Ovary (tissue), 10 donors: Measurements from ENCODE around the gene ETV4. TPM values are rescaled to one million over a fixed set of nuclear protein-coding genes. Genes with fewer than 3 reads are reported as not detected.

Source experiments
- DNase-seq, 5 donors: peaks; one replicate each; pipeline ENCODE4 v3.0.0-alpha.2; 2019 to 2020
- H3K27ac ChIP-seq, 2 donors: fragments of 200-600 bp; one replicate each; pipeline versions ENCODE4 v1.5.1 to v1.8.0; 2019 to 2022
- H3K27me3 ChIP-seq: fragments of 200-600 bp; one replicate; pipeline ENCODE4 v1.8.0; 2022
- H3K36me3 ChIP-seq: fragments of 200-600 bp; sonication (generic); one replicate; pipeline ENCODE4 v1.5.1; 2019
- H3K4me1 ChIP-seq: one replicate; pipeline ENCODE4 v1.8.1; 2013; ENCODE audit warnings: mild to moderate bottlenecking, moderate library complexity; ENCODE audit not compliant: insufficient read depth
- H3K4me3 ChIP-seq: fragments of 200-600 bp; sonication (generic); one replicate; pipeline ENCODE4 v1.5.1; 2017
- H3K9me3 ChIP-seq, 2 donors: fragments of 200-600 bp in 1 of 2; sonication (generic) in 1 of 2; one replicate each; pipeline versions ENCODE4 v1.5.1 to v1.8.1; 2013 to 2019; ENCODE audit warnings: mild to moderate bottlenecking in 1 of 2, moderate library complexity in 1 of 2
- EP300 ChIP-seq: sonication (generic); formaldehyde crosslinking; IDR thresholded peaks from one replicate; pipeline ENCODE4 v1.6.1; 2017; ENCODE audit warnings: antibody characterized with exemption
- POLR2A ChIP-seq: fragments of 450-650 bp; IDR thresholded peaks from one replicate; pipeline ENCODE4 v1.6.1; 2017; ENCODE audit warnings: antibody characterized with exemption, mild to moderate bottlenecking, moderate library complexity
- WGBS, 3 donors: extraction: QIAGEN DNeasy Blood & Tissue Kit in 1 of 3; methylation state at CpG; one replicate each; pipeline versions ENCODE4 v1.1.5 to v1.1.7; 2013 to 2017; 5-methylcytosine and 5-hydroxymethylcytosine counted together
- intact Hi-C, 4 donors: fragments of 100-400 bp; cut with DNase I; formaldehyde crosslinking; loops; one replicate each; pipeline versions ENCODE4 v1.11.0 to v1.15.1; 2022 to 2023
- long read RNA-seq, 3 donors: library from polyadenylated mRNA in 2 of 3; unstranded in 2 of 3; transcript quantifications; one replicate each; pipeline ENCODE4 v2.0.0 and lab custom pipeline, GENCODE V29; 2021 to 2026
- polyA plus RNA-seq, 2 donors: library from polyadenylated mRNA; stranded (reverse); fragments of 200-250 nt in 1 of 2; fragments of 350-450 nt in 1 of 2; fragmentation: Illumina TruSeq in 1 of 2; extraction: RNeasy Lipid Tissue Mini Kit (QIAGEN cat#74804) in 1 of 2; gene quantifications; one replicate each; pipeline ENCODE4 v1.2.3, GENCODE V29; 2013 to 2014
- total RNA-seq, 7 donors: library from RNA; depleted of rRNA in 2 of 7; stranded (reverse); fragments of >200 nt in 2 of 7; fragmentation: NEBNext Ultra II Directional in 3 of 7; extraction: Animal tissue kit (Norgen Biotek cat#: 25700) in 3 of 7; gene quantifications; one replicate each; pipeline versions ENCODE4 v1.1.0 to v1.2.4, GENCODE V29; 2016 to 2023
- TF ChIP-seq, protein P1 (sequence below), 3 donors: fragments of 450-650 bp in 2 of 3; fragments of 200-600 bp in 1 of 3; IDR thresholded peaks; one replicate each; pipeline versions ENCODE4 v1.5.1 to v1.8.0; 2016 to 2022; ENCODE audit warnings: antibody characterized with exemption in 3 of 3, mild to moderate bottlenecking in 1 of 3
- donor health status: DM: no; HTN: no; CAD: no; lungs with moderate emphysema.
- donor health status: DM: no; HTN: no; CAD: no.
- donor health status: Bipolar disorder and iron deficiency.
- donor health status: DM: yes; HTN: yes; CAD: no.
- donor health status: DM: no; HTN: no; CAD: no.
- donor health status: DM: yes; HTN: yes; CAD: no.

Gene ETV4
- total RNA-seq (1 to 10 TPM in 3 of 7 donors, under 1 TPM in 3, not detected in 1; 0.25 to 5.3 (median 1.1) TPM), polyA plus RNA-seq (under 1 TPM; 0.33 to 0.39 TPM)
- long read RNA-seq, donor 1, partial matches to known transcripts, result 0 of 6 reads
- long read RNA-seq, donor 1, other reads (novel, unspliced or antisense), result 6 of 6 reads
- long read RNA-seq, donor 2, partial matches to known transcripts, result 0 of 7 reads
- long read RNA-seq, donor 2, other reads (novel, unspliced or antisense), result 0 of 7 reads
- long read RNA-seq, donor 3, partial matches to known transcripts, result 3 of 15 reads
- long read RNA-seq, donor 3, other reads (novel, unspliced or antisense), result 8 of 15 reads

GRCh38 chr17:43546319-43547188, at the start of gene ETV4:
Gene ETV4, minus strand, starts transcription at chr17:43546340. Its CDS starts 723 bp downstream, at chr17:43545617.
- Histone ChIP-seq H3K27me3 (no peaks in the 10 kb centered on the region), H3K4me1 (peaks cover 10% of the 10 kb centered on the region), H3K27ac (no peak within 1 kb of the TSS), H3K9me3 (no peaks in the 10 kb centered on the region), H3K36me3 (no peaks in the 10 kb centered on the region), H3K4me3 (peak within 1 kb of the TSS; percentile 38)
- DNase-seq, result peak; percentile 70 to 89 (median 80)
- WGBS, 3 donors, result 0 to 1% (median 1%) methylated on average over 42 to 46 of the region's 46 CpGs
- TF ChIP-seq POLR2A, result no peak
- no peak for TF ChIP-seq EP300
- TF ChIP-seq, protein P1, sequence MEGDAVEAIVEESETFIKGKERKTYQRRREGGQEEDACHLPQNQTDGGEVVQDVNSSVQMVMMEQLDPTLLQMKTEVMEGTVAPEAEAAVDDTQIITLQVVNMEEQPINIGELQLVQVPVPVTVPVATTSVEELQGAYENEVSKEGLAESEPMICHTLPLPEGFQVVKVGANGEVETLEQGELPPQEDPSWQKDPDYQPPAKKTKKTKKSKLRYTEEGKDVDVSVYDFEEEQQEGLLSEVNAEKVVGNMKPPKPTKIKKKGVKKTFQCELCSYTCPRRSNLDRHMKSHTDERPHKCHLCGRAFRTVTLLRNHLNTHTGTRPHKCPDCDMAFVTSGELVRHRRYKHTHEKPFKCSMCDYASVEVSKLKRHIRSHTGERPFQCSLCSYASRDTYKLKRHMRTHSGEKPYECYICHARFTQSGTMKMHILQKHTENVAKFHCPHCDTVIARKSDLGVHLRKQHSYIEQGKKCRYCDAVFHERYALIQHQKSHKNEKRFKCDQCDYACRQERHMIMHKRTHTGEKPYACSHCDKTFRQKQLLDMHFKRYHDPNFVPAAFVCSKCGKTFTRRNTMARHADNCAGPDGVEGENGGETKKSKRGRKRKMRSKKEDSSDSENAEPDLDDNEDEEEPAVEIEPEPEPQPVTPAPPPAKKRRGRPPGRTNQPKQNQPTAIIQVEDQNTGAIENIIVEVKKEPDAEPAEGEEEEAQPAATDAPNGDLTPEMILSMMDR (IDR thresholded peaks at IDR 0.05), result no peak
- intact Hi-C loops, result no loop called here

DNA sequence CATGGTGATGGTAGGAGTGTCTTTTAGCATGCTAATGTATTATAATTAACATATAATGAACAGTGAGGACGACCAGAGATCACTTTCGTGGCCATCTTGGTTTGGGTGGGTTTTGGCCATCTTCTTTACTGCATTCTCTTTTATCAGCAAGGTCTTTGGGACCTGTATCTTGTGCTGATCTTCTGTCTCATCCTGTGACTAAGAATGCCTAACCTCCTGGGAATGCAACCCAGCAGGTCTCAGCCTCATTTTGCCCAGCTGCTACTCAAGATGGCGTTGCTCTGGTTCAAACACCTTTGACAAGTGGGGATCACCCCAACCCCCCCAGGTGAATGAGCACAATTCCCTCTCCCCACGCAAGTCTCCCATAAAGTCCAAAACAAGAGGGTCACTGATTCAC, 49.3 kb upstream of the ETV4 start:
- no peak for DNase-seq
- Histone ChIP-seq H3K4me3 (no peak overlapping the region), H3K4me1 (peaks cover 2% of the 10 kb centered on the region), H3K36me3 (no peaks in the 10 kb centered on the region), H3K27me3 (no peaks in the 10 kb centered on the region), H3K9me3 (no peaks in the 10 kb centered on the region), H3K27ac (no peak overlapping the region)
- WGBS, 3 donors, result 66 to 96% (median 88%) methylated on average over 4 of the region's 4 CpGs
- TF ChIP-seq, protein P1 (IDR thresholded peaks at IDR 0.05), result no peak
- no peak for TF ChIP-seq EP300
- no peak for TF ChIP-seq POLR2A
- intact Hi-C loops, result no loop called here

- WGBS, 3 donors, result 4 to 6% (median 5%) methylated on average over 28 of the region's 28 CpGs
- Histone ChIP-seq H3K9me3 (no peaks in the 10 kb centered on the region), H3K36me3 (no peaks in the 10 kb centered on the region), H3K27me3 (no peaks in the 10 kb centered on the region), H3K4me1 (peaks cover 2% of the 10 kb centered on the region), H3K27ac (peak overlapping the region; percentile 27 to 44), H3K4me3 (peak overlapping the region; percentile 18)
- peak; percentile 73 to 81 (median 77) for DNase-seq
- TF ChIP-seq POLR2A (no peak), EP300 (no peak)
- TF ChIP-seq, protein P1 (IDR thresholded peaks at IDR 0.05), result no peak
- intact Hi-C loops, result no loop called here
Measured at GRCh38 chr17:43591779-43592562, 45.8 kb upstream of the ETV4 start.

- intact Hi-C loops, result no loop called here
Measured at GRCh38 chr17:43591001-43591400, 44.9 kb upstream of the ETV4 start.

More at GRCh38 chr17:43591001-43591400, 44.9 kb upstream of the ETV4 start:
- Histone ChIP-seq H3K36me3 (no peaks in the 10 kb centered on the region), H3K4me1 (peaks cover 2% of the 10 kb centered on the region), H3K4me3 (no peak overlapping the region), H3K27me3 (no peaks in the 10 kb centered on the region), H3K9me3 (no peaks in the 10 kb centered on the region), H3K27ac (peak overlapping the region in 1 of 2 donors; percentile 27)
- TF ChIP-seq EP300 (no peak), POLR2A (no peak)
- TF ChIP-seq, protein P1 (IDR thresholded peaks at IDR 0.05), result no peak
- no peak for DNase-seq
- 80 to 90% (median 81%) methylated on average over 3 of the region's 3 CpGs for WGBS, 3 donors
